ENCODE results near the gene PNISR. TPM values are rescaled to one million over a fixed set of nuclear protein-coding genes. Genes with fewer than 3 reads are reported as not detected.

The PNISR gene
- total RNA-seq, 1 donor = 78.2 TPM

- no peak overlapping the region for H3K4me3 ChIP-seq (ENCODE audit: insufficient read depth, low read length)
- no peak overlapping the region for H3K27ac ChIP-seq (ENCODE audit: low read depth, low read length)
- no peaks in the 10 kb centered on the region for H3K79me2 ChIP-seq (ENCODE audit: insufficient read depth, low read length)
- no peak for TF ChIP-seq CTCF (IDR thresholded peaks at IDR 0.05; ENCODE audit: extremely low read depth, low read depth, low read length)
- no peak overlapping the region for H2AFZ ChIP-seq (ENCODE audit: low read length)
- no peaks in the 10 kb centered on the region for H3K36me3 ChIP-seq (ENCODE audit: insufficient read depth, low read length)
- H3K4me1 ChIP-seq (ENCODE audit: insufficient read depth, low read length) = no peaks in the 10 kb centered on the region
- H3K4me2 ChIP-seq (ENCODE audit: insufficient read depth, low read length) = no peak overlapping the region
- H3K9me3 ChIP-seq (ENCODE audit: low read depth, low read length) = no peaks in the 10 kb centered on the region
- DNase-seq (ENCODE audit: insufficient read length, low spot score, missing footprints) = no peak
- H3K27me3 ChIP-seq (ENCODE audit: insufficient read depth, low read length) = no peaks in the 10 kb centered on the region
- H4K20me1 ChIP-seq (ENCODE audit: insufficient read depth, low read length) = no peaks in the 10 kb centered on the region
These were observed 58.3 kb downstream of the PNISR start for GRCh38 chr6:99366852-99367251.

- H3K4me3 ChIP-seq (ENCODE audit: insufficient read depth, low read length) = no peak overlapping the region
- DNase-seq (ENCODE audit: insufficient read length, low spot score, missing footprints) = no peak
- H3K4me1 ChIP-seq (ENCODE audit: insufficient read depth, low read length) = no peaks in the 10 kb centered on the region
- H3K9me3 ChIP-seq (ENCODE audit: low read depth, low read length) = no peaks in the 10 kb centered on the region
- TF ChIP-seq CTCF (IDR thresholded peaks at IDR 0.05; ENCODE audit: extremely low read depth, low read depth, low read length) = no peak
- H3K4me2 ChIP-seq (ENCODE audit: insufficient read depth, low read length) = no peak overlapping the region
- no peak overlapping the region for H3K27ac ChIP-seq (ENCODE audit: low read depth, low read length)
- no peaks in the 10 kb centered on the region for H3K79me2 ChIP-seq (ENCODE audit: insufficient read depth, low read length)
- H2AFZ ChIP-seq (ENCODE audit: low read length) = no peak overlapping the region
- H3K27me3 ChIP-seq (ENCODE audit: insufficient read depth, low read length) = no peaks in the 10 kb centered on the region
- H4K20me1 ChIP-seq (ENCODE audit: insufficient read depth, low read length) = no peaks in the 10 kb centered on the region
- H3K36me3 ChIP-seq (ENCODE audit: insufficient read depth, low read length) = no peaks in the 10 kb centered on the region
These were observed 61.1 kb downstream of the PNISR start for GRCh38 chr6:99364026-99364425.

- H4K20me1 ChIP-seq (ENCODE audit: insufficient read depth, low read length) = no peaks in the 10 kb centered on the region
- no peaks in the 10 kb centered on the region for H3K79me2 ChIP-seq (ENCODE audit: insufficient read depth, low read length)
- H3K27me3 ChIP-seq (ENCODE audit: insufficient read depth, low read length) = peaks cover 4% of the 10 kb centered on the region
- no peak overlapping the region for H2AFZ ChIP-seq (ENCODE audit: low read length)
- TF ChIP-seq CTCF (IDR thresholded peaks at IDR 0.05; ENCODE audit: extremely low read depth, low read depth, low read length) = no peak
- H3K4me3 ChIP-seq (ENCODE audit: insufficient read depth, low read length) = no peak overlapping the region
- no peaks in the 10 kb centered on the region for H3K36me3 ChIP-seq (ENCODE audit: insufficient read depth, low read length)
- H3K9me3 ChIP-seq (ENCODE audit: low read depth, low read length) = no peaks in the 10 kb centered on the region
- H3K27ac ChIP-seq (ENCODE audit: low read depth, low read length) = no peak overlapping the region
- no peak for DNase-seq (ENCODE audit: insufficient read length, low spot score, missing footprints)
- H3K4me1 ChIP-seq (ENCODE audit: insufficient read depth, low read length) = no peaks in the 10 kb centered on the region
- H3K4me2 ChIP-seq (ENCODE audit: insufficient read depth, low read length) = no peak overlapping the region
These were observed 62.3 kb downstream of the PNISR start for GRCh38 chr6:99362678-99363268.

- Histone ChIP-seq H3K27ac (ENCODE audit: low read depth, low read length) (no peak overlapping the region), H3K4me2 (ENCODE audit: insufficient read depth, low read length) (no peak overlapping the region), H3K4me3 (ENCODE audit: insufficient read depth, low read length) (no peak overlapping the region), H3K9me3 (ENCODE audit: low read depth, low read length) (no peaks in the 10 kb centered on the region), H3K27me3 (ENCODE audit: insufficient read depth, low read length) (peaks cover 4% of the 10 kb centered on the region), H3K36me3 (ENCODE audit: insufficient read depth, low read length) (no peaks in the 10 kb centered on the region), H2AFZ (ENCODE audit: low read length) (no peak overlapping the region), H4K20me1 (ENCODE audit: insufficient read depth, low read length) (no peaks in the 10 kb centered on the region), H3K4me1 (ENCODE audit: insufficient read depth, low read length) (no peaks in the 10 kb centered on the region), H3K79me2 (ENCODE audit: insufficient read depth, low read length) (no peaks in the 10 kb centered on the region)
- no peak for DNase-seq (ENCODE audit: insufficient read length, low spot score, missing footprints)
- no peak for TF ChIP-seq CTCF (IDR thresholded peaks at IDR 0.05; ENCODE audit: extremely low read depth, low read depth, low read length)
These were observed 65.3 kb downstream of the PNISR start for GRCh38 chr6:99359800-99360199.
